ES-I3 (cell line): ENCODE results near the gene CDK18.
A peak's percentile ranks its signal among the peaks of the same experiment; 100 is the strongest.

Experiments used
- H3K36me3 ChIP-seq: 2 replicates; pipeline ENCODE4 v1.6.1; 2013; ENCODE audit warnings: mild to moderate bottlenecking, low read length, control low read depth, moderate library complexity; ENCODE audit not compliant: insufficient read depth
- H3K4me1 ChIP-seq: 2 replicates; pipeline ENCODE4 v1.6.1; 2013; ENCODE audit warnings: mild to moderate bottlenecking, control low read depth, low read length; ENCODE audit not compliant: insufficient read depth
- H3K9ac ChIP-seq: 2 replicates; pipeline ENCODE4 v1.6.1; 2013; ENCODE audit warnings: low read depth, mild to moderate bottlenecking, low read length, moderate library complexity
- H3K9me3 ChIP-seq: 2 replicates; pipeline ENCODE4 v1.6.1; 2013; ENCODE audit warnings: mild to moderate bottlenecking, low read length, moderate library complexity; ENCODE audit not compliant: control insufficient read depth, insufficient read depth

The CDK18 gene

DNA sequence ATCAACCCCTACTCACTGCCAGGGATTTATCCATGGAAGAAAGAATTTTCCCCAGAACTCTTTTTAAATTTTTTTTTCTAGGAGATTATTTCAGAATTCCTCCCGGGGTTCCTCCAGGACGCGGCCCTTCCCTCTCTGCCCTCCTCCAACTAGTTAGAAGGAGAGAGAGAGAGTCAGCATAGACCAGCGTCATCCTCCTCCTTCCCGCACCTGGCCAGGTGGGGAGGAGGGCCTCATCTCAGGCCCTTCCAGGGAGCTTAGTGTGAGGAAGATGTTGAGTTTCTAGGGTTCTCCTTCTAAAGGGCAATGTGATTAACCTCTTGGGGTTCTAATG lies 63.6 kb downstream of the CDK18 start:
- Histone ChIP-seq H3K9ac (peak overlapping the region; percentile 28; the same call in 1 of the 2 replicates), H3K9me3 (no peaks in the 10 kb centered on the region), H3K4me1 (peaks cover 7% of the 10 kb centered on the region), H3K36me3 (no peaks in the 10 kb centered on the region)

DNA sequence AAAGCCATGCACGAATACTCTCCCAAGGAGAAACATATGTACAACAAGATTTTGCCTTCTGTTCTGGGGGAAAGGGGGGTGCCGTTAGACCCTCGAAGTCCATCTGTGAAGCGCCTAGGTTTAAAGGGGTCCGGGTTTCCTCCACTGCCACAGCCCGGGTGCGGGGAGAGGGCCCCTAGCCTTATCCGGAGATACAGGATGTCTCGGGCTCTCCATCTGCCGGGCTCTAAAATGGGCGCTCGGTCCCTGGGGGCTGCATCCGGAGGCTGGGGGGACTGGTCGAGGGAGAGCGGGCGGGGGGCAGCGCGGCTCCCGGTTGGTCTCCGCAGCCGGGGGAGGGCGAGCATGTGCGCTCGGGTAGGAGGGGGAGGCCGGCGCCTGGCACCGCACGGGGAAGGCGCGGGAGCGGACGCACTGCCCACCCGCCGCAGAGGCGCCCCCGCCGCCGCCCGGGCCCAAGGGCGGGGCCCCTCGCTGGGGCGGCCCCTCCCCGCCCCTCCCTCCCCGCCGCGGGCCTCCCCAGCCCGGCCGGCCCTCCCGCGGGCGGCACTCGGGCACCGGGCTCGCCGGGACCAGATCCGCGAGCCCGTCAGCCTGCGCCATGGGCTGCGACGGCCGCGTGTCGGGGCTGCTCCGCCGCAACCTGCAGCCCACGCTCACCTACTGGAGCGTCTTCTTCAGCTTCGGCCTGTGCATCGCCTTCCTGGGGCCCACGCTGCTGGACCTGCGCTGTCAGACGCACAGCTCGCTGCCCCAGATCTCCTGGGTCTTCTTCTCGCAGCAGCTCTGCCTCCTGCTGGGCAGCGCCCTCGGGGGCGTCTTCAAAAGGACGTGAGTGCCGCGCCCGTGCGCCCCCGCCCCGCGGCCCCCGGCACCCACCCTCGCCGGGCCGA lies 64.2 kb downstream of the CDK18 start:
- peak overlapping the region; percentile 41; the same call in 1 of the 2 replicates for H3K9ac ChIP-seq
- H3K4me1 ChIP-seq, result peaks cover 7% of the 10 kb centered on the region
- no peaks in the 10 kb centered on the region for H3K36me3 ChIP-seq
- no peaks in the 10 kb centered on the region for H3K9me3 ChIP-seq

DNA sequence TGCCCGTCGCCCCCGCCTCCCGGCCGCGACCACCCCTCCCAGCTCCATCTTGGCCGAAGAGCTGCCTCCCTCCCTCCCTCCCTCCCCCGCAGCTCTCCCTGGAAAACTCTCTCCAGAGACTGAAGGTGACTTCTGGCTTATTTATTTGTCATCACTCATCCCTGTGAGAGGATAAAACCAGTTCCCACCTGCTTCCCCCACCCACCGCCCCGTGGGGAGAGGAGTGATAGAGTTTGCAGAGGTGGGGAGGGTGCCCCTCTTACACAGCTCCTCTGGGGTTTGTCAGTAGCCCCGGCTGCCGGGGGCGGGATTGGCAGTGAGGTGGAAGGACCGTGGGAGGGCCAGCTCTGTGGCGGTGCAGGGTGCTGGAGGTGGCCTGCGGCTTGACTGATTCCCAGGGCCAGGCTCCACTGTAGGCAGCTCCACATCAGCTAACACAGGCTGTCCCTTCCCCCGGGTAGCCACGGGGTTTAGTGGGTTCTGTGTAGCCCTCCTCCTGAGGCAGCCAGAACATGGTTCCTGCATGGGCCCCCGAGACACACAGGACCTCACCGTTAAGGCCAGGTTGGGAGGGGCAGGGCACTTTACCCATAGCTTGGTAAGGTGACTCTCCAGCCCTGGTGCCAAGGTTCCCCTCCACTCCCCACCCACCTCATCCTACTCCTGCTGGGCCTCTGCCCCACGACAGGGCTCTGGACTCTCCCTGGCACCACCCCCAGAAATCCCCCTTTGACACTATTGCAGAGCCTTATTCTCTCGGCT lies 65.1 kb downstream of the CDK18 start:
- peaks cover 7% of the 10 kb centered on the region for H3K4me1 ChIP-seq
- H3K36me3 ChIP-seq, result no peaks in the 10 kb centered on the region
- H3K9ac ChIP-seq, result no peak overlapping the region
- H3K9me3 ChIP-seq, result no peaks in the 10 kb centered on the region

DNA sequence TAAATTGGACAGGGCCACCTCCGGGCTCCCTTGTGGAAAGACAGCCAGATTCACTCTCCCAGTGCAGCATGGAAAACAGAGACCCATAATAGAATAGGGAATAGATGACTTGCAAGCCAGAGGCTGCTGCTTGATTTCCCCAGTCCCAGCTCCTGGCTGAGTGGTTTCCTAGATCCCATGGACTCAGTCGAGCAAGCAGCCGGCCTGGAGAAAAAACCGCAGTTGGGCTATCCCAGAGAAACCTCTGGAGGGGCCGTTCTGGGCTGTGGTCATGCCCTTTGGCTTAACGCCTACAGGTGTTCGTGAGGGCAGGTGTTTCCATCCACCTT lies 65.7 kb downstream of the CDK18 start:
- Histone ChIP-seq H3K36me3 (no peaks in the 10 kb centered on the region), H3K9ac (no peak overlapping the region), H3K9me3 (no peaks in the 10 kb centered on the region), H3K4me1 (peaks cover 7% of the 10 kb centered on the region)

DNA sequence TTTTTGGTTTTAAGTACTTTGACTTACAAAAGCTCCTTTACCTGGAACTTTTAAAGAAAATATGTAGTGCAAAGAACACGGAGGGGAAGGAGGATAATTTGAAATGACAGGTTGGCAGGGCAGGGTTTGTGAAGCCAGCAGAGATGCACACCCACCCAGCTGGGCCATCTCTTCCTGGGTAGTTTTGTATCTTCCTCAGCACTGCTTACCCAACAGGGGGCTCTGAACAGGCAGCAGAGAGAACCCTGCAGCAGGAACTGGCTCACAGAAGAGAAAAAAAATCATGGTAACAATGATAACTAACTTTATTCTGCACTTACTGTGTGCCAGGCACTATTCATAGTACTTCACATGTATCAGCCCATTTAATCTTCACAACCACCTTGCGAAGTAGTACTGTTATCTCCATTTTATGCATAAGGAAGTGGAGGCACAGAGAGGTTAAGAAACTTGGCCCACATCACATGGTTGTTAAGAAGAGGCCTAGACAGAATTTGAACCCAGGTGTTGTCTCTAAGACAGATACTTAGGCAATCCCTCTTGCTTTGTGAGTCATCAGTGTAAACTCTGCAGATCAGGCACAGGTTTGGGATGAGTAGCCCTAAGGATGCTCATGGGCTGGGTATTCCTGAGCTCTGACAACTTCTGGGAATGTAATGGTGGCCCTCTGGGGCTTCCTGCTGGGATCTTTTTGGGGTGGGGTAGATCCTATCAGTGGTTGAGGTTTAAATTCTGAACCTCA lies 66.5 kb downstream of the CDK18 start:
- Histone ChIP-seq H3K9me3 (no peaks in the 10 kb centered on the region), H3K9ac (no peak overlapping the region), H3K4me1 (peaks cover 7% of the 10 kb centered on the region), H3K36me3 (no peaks in the 10 kb centered on the region)

DNA sequence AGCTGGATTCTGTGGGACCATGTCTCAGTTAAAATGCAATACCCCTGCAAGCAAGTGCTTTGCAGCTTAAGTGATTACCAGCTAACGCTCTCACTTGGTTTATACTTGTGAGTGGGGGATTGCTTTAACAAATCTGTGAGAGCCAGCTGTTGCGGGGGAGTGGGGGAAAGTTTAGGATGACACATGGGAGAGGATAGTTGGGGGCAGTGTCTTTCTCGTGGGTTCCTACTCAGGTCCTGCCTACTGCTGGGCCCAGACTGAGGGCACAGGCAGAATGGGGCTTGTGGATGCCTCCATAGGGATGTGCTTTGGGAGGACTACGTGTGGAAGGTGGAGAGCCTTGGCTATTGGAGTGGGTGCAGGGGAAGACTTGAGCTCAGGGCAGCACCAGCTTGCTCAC lies 67.3 kb downstream of the CDK18 start:
- Histone ChIP-seq H3K36me3 (no peaks in the 10 kb centered on the region), H3K9ac (no peak overlapping the region), H3K4me1 (peaks cover 7% of the 10 kb centered on the region), H3K9me3 (no peaks in the 10 kb centered on the region)

DNA sequence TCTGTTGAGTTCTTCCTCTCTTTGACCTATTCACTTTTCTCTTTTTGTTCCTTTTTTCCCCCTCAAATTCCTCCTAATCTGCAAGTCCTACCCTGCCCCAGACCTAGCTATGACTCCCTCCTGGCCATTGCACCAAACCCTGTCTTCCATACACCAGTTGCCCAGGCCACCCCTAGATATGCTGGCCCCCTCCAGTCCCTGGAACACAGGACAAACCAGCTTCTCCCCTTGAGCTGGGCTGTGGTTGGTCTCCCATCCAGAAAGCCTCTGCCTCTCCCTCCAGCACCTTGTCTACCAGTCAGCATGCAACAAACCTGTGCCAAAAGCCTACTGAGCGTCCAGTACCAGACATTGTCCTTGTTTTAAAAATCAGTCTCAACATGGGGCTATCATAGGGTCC lies 68.0 kb downstream of the CDK18 start:
- Histone ChIP-seq H3K36me3 (no peaks in the 10 kb centered on the region), H3K9ac (no peak overlapping the region), H3K9me3 (no peaks in the 10 kb centered on the region), H3K4me1 (peaks cover 8% of the 10 kb centered on the region)

DNA sequence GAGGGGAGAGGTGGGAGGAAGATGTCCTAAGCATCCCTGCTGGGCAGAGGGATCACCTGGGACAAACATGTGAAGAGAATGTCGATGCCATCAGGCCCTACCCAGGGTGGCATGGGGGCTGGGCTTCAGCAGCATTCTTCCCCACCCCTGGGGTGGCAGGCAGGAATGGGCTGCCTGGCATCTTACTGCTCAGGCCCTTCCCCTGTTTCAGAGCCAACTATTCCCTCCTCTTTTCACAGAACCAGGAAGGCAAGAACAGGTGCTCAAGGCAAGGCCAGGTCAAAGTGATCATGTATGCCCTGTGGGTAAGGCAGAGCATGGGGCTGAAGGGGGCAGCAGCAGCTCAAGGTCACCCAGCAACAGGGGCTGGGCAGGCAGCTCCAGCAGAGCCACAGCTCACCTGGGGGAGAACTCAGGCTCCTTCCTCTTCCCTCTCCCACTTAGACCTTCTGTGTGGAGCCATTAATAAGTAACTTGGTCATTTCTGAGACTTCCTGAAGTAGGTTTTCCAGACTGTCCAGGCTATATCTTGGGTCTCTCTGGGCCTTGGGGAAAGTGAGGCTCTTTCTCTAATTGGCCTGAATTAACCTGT lies 70.9 kb downstream of the CDK18 start:
- H3K9me3 ChIP-seq, result no peaks in the 10 kb centered on the region
- no peaks in the 10 kb centered on the region for H3K36me3 ChIP-seq
- no peak overlapping the region for H3K9ac ChIP-seq
- peaks cover 17% of the 10 kb centered on the region; the same call in 1 of the 2 replicates for H3K4me1 ChIP-seq

DNA sequence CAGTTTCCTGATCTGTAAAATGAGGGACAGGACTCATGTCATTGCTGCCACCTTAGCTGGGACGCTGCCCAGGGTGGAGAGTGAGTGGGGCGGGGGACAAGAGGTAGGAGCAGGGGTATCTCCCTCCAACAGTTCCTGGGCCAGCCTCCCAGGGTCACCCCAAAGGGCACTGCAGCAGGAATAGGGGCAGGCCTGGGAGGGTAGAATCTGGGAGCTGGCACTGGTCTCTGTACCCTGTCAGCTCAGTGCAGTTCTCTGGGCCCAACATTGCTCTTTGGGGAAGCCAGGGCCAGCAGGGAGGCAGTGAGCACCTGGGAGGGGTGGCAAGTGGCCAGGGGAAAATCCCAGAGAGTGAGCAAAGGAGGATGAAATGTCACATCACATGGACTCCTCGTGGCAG lies 71.5 kb downstream of the CDK18 start:
- Histone ChIP-seq H3K9me3 (no peaks in the 10 kb centered on the region), H3K9ac (no peak overlapping the region), H3K36me3 (no peaks in the 10 kb centered on the region), H3K4me1 (peaks cover 17% of the 10 kb centered on the region; the same call in 1 of the 2 replicates)

DNA sequence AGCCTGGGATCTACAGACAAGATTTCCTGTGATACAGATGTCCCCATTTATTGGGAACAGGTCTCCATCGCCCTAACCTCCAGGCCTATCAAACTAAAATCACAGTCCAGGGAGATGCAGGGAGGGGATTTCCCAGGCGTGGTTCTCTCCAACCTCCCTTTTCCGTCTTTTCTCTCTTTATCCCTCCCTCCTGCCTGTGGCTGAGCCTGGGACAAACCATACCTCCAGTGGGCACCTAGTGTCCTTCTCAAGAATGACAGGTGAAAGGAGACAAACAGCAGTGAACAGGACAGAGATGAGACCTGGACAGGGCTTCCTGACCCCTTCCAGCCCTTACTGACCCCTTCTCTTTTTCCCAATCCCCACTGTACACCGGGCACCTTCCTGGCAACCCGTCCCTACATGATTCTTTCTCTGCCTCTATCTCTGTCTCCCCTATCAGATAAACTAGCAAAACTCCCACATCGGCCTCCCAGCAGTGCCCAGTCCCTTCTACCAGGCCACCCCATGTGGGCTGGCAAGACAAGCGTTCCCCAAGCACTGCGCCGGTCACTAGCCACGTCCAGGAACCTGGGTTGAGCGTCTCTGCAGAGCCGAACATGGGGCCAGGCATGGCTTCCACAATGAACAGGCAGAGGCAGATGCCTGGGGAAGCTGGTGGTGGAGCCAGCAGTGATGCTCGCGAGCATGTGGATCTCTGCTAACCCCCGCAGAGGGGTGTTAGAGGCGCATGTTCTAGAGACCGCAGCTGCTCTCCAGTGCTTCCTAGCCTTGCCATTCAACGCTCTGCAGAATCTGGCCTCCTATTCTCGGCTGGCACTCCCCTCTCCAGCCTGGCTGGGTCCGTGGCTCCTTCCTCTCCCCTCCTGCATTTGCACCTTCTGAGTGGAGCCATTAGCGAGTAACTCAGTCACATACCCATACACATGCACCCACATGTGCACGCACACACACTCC lies 72.6 kb downstream of the CDK18 start:
- Histone ChIP-seq H3K9ac (no peak overlapping the region), H3K36me3 (no peaks in the 10 kb centered on the region), H3K9me3 (no peaks in the 10 kb centered on the region), H3K4me1 (peaks cover 17% of the 10 kb centered on the region; the same call in 1 of the 2 replicates)

DNA sequence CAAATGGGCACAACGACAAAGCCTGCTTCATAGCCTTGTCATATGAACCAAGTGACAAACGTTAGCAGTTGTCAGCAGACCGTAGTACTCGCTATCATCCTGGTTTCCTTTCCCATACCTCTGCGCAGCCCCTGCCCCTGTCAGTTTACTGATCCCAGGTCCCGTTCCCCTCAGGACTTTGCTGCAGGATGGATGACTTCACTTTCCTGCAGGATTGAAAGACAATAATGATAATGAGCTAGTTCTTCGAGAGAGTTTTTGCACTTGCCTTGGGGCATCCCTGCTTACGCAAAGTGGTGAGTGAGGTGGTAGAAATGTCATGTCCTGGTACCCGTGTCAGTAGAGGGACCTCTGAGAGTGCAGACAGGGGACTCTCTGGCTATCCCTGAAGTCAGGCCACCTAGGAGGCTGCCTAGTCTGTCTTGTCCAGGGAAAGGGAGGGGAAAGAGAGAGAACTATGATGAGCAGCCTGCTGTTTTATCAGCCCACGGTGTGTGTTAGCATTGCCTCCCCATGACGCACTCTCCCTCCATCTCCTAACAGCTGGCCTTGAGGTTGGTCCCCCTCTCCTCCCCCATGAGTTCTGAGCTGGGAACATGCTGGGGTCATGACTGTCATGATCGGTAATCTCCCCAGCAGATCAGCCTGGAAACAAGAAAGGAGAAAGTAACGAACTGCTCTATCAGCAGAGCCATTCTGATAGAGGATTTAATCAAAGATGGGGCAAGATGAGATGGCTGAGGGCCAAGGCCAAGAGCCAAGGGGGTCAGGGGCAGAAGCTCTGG lies 73.6 kb downstream of the CDK18 start:
- H3K4me1 ChIP-seq, result peaks cover 17% of the 10 kb centered on the region; the same call in 1 of the 2 replicates
- no peaks in the 10 kb centered on the region for H3K9me3 ChIP-seq
- no peaks in the 10 kb centered on the region for H3K36me3 ChIP-seq
- no peak overlapping the region for H3K9ac ChIP-seq

DNA sequence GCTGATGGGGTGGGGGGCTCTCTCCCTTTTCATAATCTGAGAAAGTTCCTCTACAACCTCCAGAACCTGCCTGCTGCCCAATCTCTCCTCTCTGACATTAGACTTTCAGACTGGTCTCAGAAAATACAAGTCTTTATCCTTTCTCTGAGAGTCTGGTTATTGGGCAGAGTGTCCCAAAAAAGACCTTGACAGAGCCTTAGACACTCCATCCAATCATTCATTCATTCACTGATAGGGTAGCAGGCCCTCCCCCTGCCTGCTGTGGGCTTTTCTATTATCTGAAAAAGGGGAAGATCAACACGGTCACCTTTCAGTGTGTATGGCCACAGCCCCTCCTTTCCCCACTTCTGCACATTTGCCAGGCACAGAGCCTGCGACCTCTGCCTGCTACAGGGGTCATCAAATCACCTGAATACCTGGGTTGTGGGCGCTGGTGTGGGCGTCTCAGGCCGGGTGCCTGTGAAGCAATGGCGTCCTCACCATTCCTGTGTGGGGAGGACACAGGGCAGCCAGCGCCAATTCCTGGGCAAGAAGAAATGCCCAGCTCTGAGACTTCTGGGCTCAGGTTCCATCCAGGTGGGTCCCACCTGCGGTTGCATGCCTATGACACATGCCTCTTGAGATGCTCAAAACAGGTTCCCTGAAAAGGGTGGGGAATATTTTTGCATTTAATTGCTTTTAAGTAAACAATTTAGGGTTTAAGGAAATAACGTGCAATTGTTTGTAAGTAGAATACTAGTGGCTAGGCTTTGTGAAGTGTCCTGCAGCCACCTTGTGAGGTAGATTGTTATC lies 74.5 kb downstream of the CDK18 start:
- no peaks in the 10 kb centered on the region for H3K36me3 ChIP-seq
- no peak overlapping the region for H3K9ac ChIP-seq
- H3K9me3 ChIP-seq, result no peaks in the 10 kb centered on the region
- peaks cover 17% of the 10 kb centered on the region; the same call in 1 of the 2 replicates for H3K4me1 ChIP-seq
